A549 (cell line): ENCODE measurements around the gene ZDHHC11B. TPM values are rescaled to one million over a fixed set of nuclear protein-coding genes. Genes with fewer than 3 reads are reported as not detected.

Experiments
- ATAC-seq, 2 experiments: fragments of 200-7000 bp in 1 of 2; fragments of >200 bp in 1 of 2; cut with Nextera tagmentation in 1 of 2; cut with Tn5 transposase in 1 of 2; 3 replicates each; pipeline versions ENCODE4 v1.8.0 to v1.9.1; 2018 to 2020; ENCODE audit warnings: mild to moderate bottlenecking in 1 of 2, moderate library complexity in 1 of 2
- CTCF ChIA-PET: fragments of 300-600 bp; sonication (Branson Sonifier 250); formaldehyde crosslinking; extraction: SDS; loops from one replicate; lab custom pipeline; 2021; ENCODE audit warnings: antibody characterized with exemption, inconsistent platforms; lab: Yijun Ruan, JAX
- POLR2A ChIA-PET: fragments of 350-600 bp; formaldehyde crosslinking; extraction: SDS; loops from one replicate; lab custom pipeline; 2021; ENCODE audit warnings: antibody characterized with exemption, inconsistent platforms; lab: Yijun Ruan, JAX
- DNase-seq, 2 experiments: peaks; one replicate each; pipeline versions ENCODE4 v3.0.0 to v3.0.0-alpha.2; 2011 to 2016; ENCODE audit warnings: low read depth in 1 of 2, low spot score in 1 of 2
- FAIRE-seq: peaks from 2 replicates; lab custom pipeline; 2011; peaks lifted over from hg19 to GRCh38; lab: Jason Lieb, UNC
- H3K27ac ChIP-seq, 2 experiments: fragments of >200 bp; sonication (Bioruptor Twin); formaldehyde crosslinking; 3 replicates each; pipeline ENCODE4 v1.5.1; 2016 to 2017
- H3K4me1 ChIP-seq: fragments of >200 bp; sonication (Bioruptor Twin); formaldehyde crosslinking; 3 replicates; pipeline ENCODE4 v1.6.1; 2016
- H3K4me2 ChIP-seq: fragments of >200 bp; sonication (Bioruptor Twin); formaldehyde crosslinking; 3 replicates; pipeline ENCODE4 v1.6.1; 2016
- H3K4me3 ChIP-seq: fragments of >200 bp; sonication (Bioruptor Twin); formaldehyde crosslinking; 3 replicates; pipeline ENCODE4 v1.5.1; 2016
- H3K9me3 ChIP-seq: fragments of >200 bp; sonication (Bioruptor Twin); formaldehyde crosslinking; 3 replicates; pipeline ENCODE4 v1.6.1; 2016
- BHLHE40 ChIP-seq: IDR thresholded peaks from 2 replicates; pipeline ENCODE4 v1.6.1; 2012; ENCODE audit warnings: low read depth, low read length, inconsistent platforms
- CHD4 ChIP-seq: fragments of 200-600 bp; sonication (generic); IDR thresholded peaks from 2 replicates; pipeline ENCODE4 v1.6.1; 2016; ENCODE audit warnings: antibody characterized with exemption, mild to moderate bottlenecking, borderline replicate concordance
- ESRRA ChIP-seq: fragments of 150-350 bp; IDR thresholded peaks from 2 replicates; pipeline ENCODE4 v1.6.1; 2014; ENCODE audit warnings: mild to moderate bottlenecking, low read length, borderline replicate concordance
- FOSL2 ChIP-seq, 2 experiments: fragments of 450-650 bp in 1 of 2; fragments of >200 bp in 1 of 2; sonication (Bioruptor Twin) in 1 of 2; formaldehyde crosslinking; IDR thresholded peaks; 2 replicates each; pipeline versions ENCODE4 v1.5.0 to v1.6.1; 2016 to 2020; ENCODE audit warnings: mild to moderate bottlenecking in 1 of 2, moderate library complexity in 1 of 2
- GATA3 ChIP-seq: IDR thresholded peaks from 2 replicates; pipeline ENCODE4 v1.6.1; 2012; ENCODE audit warnings: borderline replicate concordance
- HOXA7 ChIP-seq: fragments of 250-450 bp; sonication (Bioruptor Pico); IDR thresholded peaks from 2 replicates; pipeline ENCODE4 v1.5.0; 2020; ENCODE audit warnings: mild to moderate bottlenecking, moderate library complexity
- KDM5A ChIP-seq: fragments of 200-600 bp; sonication (generic); IDR thresholded peaks from 2 replicates; pipeline ENCODE4 v1.6.1; 2016; ENCODE audit warnings: antibody characterized with exemption, mild to moderate bottlenecking
- MAFK ChIP-seq: fragments of 450-650 bp; IDR thresholded peaks from 2 replicates; pipeline ENCODE4 v1.6.1; 2014; ENCODE audit not compliant: partially characterized antibody
- NFE2L2 ChIP-seq: fragments of 150-350 bp; conservative IDR thresholded peaks from 2 replicates; pipeline ENCODE4 v1.6.1; 2014; ENCODE audit warnings: low read length
- NPAS2 ChIP-seq: fragments of 250-450 bp; sonication (Bioruptor Pico); IDR thresholded peaks from 2 replicates; pipeline ENCODE4 v1.8.0; 2022; ENCODE audit warnings: mild to moderate bottlenecking, moderate library complexity, borderline replicate concordance
- NR3C1 ChIP-seq: fragments of >200 bp; sonication (Bioruptor Twin); formaldehyde crosslinking; IDR thresholded peaks from 3 replicates; pipeline ENCODE4 v1.6.1; 2017
- RAD21 ChIP-seq, 2 experiments: fragments of >200 bp in 1 of 2; sonication (Bioruptor Twin) in 1 of 2; formaldehyde crosslinking in 1 of 2; IDR thresholded peaks in 1 of 2; conservative IDR thresholded peaks in 1 of 2; 2 replicates in 1 of 2; 3 replicates in 1 of 2; pipeline ENCODE4 v1.6.1; 2012 to 2018; ENCODE audit warnings: inconsistent platforms in 1 of 2
- RFX5 ChIP-seq: fragments of 450-650 bp; IDR thresholded peaks from 2 replicates; pipeline ENCODE4 v1.7.1; 2014; ENCODE audit warnings: antibody characterized with exemption, mild to moderate bottlenecking, moderate library complexity
- RNF2 ChIP-seq: fragments of 200-600 bp; sonication (generic); IDR thresholded peaks from 2 replicates; pipeline ENCODE4 v1.6.1; 2016; ENCODE audit warnings: low read depth, mild to moderate bottlenecking, antibody characterized with exemption, moderate library complexity, borderline replicate concordance
- SMC3 ChIP-seq: fragments of >200 bp; sonication (Bioruptor Twin); formaldehyde crosslinking; IDR thresholded peaks from 3 replicates; pipeline ENCODE4 v1.6.1; 2018; ENCODE audit warnings: inconsistent platforms
- SREBF2 ChIP-seq: fragments of 450-650 bp; IDR thresholded peaks from 2 replicates; pipeline ENCODE4 v1.6.1; 2014; ENCODE audit warnings: mild to moderate bottlenecking, moderate library complexity
- TFCP2L1 ChIP-seq: fragments of 250-450 bp; sonication (Bioruptor Pico); IDR thresholded peaks from 2 replicates; pipeline ENCODE4 v1.5.0; 2021; ENCODE audit warnings: mild to moderate bottlenecking
- TP53 ChIP-seq: fragments of 250-450 bp; sonication (Bioruptor Pico); IDR thresholded peaks from 2 replicates; pipeline ENCODE4 v1.5.0; 2021; ENCODE audit warnings: mild to moderate bottlenecking, moderate library complexity
- ZSCAN20 ChIP-seq: fragments of 250-450 bp; sonication (Bioruptor Pico); IDR thresholded peaks from 2 replicates; pipeline ENCODE4 v1.8.0; 2022; ENCODE audit warnings: mild to moderate bottlenecking, moderate library complexity
- WGBS: methylation state at CpG from one replicate; pipeline ENCODE4 v1.1.6; 2017; ENCODE audit errors: missing lambda C conversion rate; 5-methylcytosine and 5-hydroxymethylcytosine counted together
- polyA plus RNA-seq, 4 experiments: library from polyadenylated mRNA; depleted of rRNA in 3 of 4; stranded (reverse); fragments of >200 nt; fragmentation: RNase III in 1 of 4; extraction: RNeasy Plus Mini Kit Qiagen cat#74134 plus additional on column Dnase treatment in 1 of 4; gene quantifications; 2 replicates in 3 of 4; 3 replicates in 1 of 4; pipeline ENCODE4 v1.2.3, GENCODE V29; 2011 to 2017
- TF ChIP-seq, protein P1 (sequence below): fragments of 200-600 bp; sonication (generic); IDR thresholded peaks from 2 replicates; pipeline ENCODE4 v1.6.1; 2016; ENCODE audit warnings: antibody characterized with exemption, mild to moderate bottlenecking, moderate library complexity
- TF ChIP-seq, protein P2 (sequence below): IDR thresholded peaks from 2 replicates; pipeline ENCODE4 v1.6.1; 2012
- TF ChIP-seq, protein P3 (sequence below): fragments of 150-350 bp; IDR thresholded peaks from 2 replicates; pipeline ENCODE4 v1.6.1; 2014; ENCODE audit warnings: low read depth, mild to moderate bottlenecking, low read length
- TF ChIP-seq, protein P4 (sequence below): fragments of 450-650 bp; IDR thresholded peaks from 2 replicates; pipeline ENCODE4 v1.6.1; 2014; ENCODE audit warnings: antibody characterized with exemption
- TF ChIP-seq, protein P5 (sequence below): fragments of >200 bp; sonication (Bioruptor Twin); formaldehyde crosslinking; IDR thresholded peaks from 3 replicates; pipeline ENCODE4 v1.5.1; 2016

Gene ZDHHC11B
- polyA plus RNA-seq, 2 of the 4 experiments (the other 2 are of a cell fraction), result 0.18 to 1.0 TPM

DNA sequence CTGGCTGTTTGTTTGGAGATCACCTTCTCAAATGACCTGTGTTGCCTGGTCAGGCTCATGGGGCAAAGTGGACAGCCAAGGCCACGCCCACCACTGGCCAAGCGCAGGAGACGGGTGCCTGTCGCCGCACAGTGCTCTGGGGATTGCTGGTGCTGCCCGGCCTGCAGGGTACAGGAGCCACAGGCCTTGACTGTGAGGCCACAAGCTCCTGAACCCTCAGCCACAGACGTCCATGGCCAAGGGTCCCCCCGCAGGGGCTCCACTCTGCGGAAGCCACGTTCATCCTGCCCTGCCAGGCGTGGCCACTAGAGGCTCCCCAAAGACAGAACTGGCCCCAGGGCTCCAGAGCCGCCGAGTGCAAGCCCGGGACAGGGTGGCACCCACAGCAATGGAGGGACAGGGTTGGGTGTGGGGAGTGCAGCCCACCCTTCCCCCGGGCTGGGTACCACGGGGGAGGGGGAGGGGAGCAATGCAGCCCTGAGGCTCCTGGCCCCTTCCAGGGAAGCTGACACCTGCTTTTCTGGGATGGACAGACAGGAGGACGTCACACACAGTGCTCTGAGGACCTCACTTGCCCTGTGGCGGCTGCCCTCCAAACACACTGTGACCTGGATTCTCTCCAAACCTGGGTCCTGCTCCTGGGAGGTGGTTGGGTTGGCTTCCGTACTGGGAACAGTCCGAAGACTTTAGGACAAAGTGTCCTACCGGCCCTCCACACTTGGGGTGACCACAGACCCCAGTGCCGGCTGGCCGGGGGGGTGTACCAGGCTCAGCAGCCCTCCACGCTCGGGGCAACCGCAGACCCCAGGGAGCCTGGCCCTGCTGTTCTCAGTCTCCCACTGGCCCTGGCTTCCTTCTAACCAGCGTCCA lies 112.8 kb downstream of the ZDHHC11B start:
- FAIRE-seq (no peak), DNase-seq (peak; percentile 74 to 75), ATAC-seq (peak; percentile 57 to 80)
- Histone ChIP-seq H3K9me3 (no peaks in the 10 kb centered on the region), H3K4me3 (peak overlapping the region; percentile 35), H3K4me1 (peaks cover 43% of the 10 kb centered on the region), H3K4me2 (peak overlapping the region; percentile 98), H3K27ac (peak overlapping the region; percentile 66 to 88; a peak in 5 of 6 replicates)
- CTCF ChIA-PET, result interaction anchor here (0.7 to 7.0 kb wide), 16 partner anchors 10 to 443 kb away, joined by 3 to 87 read pairs (median 4); partner anchors contain the start of genes BRD9 and TRIP13
- POLR2A ChIA-PET, result no interaction called here
- 4% methylated on average over 7 of the region's 27 CpGs for WGBS
- TF ChIP-seq MAFK (no peak), SMC3 (peak; percentile 67), KDM5A (peak; percentile 34; the same call in 1 of the 2 replicates), GATA3 (no peak), TP53 (CRISPR knock-in tag) (no peak), HOXA7 (CRISPR knock-in tag) (no peak), ZSCAN20 (no peak), ESRRA (no peak), CHD4 (no peak), NR3C1 (no peak), NPAS2 (CRISPR knock-in tag) (no peak), FOSL2 (IDR thresholded peaks at IDR 0.05) (no peak), FOSL2 (CRISPR knock-in tag; IDR thresholded peaks at IDR 0.05) (no peak), BHLHE40 (no peak), SREBF2 (no peak), RAD21 (conservative IDR thresholded peaks at IDR 0.05 in 1 of 2, IDR thresholded peaks at IDR 0.05 in 1 of 2) (peak; percentile 80 to 90), RFX5 (no peak), TFCP2L1 (CRISPR knock-in tag) (no peak), NFE2L2 (no peak), RNF2 (no peak)
- TF ChIP-seq, protein P1, sequence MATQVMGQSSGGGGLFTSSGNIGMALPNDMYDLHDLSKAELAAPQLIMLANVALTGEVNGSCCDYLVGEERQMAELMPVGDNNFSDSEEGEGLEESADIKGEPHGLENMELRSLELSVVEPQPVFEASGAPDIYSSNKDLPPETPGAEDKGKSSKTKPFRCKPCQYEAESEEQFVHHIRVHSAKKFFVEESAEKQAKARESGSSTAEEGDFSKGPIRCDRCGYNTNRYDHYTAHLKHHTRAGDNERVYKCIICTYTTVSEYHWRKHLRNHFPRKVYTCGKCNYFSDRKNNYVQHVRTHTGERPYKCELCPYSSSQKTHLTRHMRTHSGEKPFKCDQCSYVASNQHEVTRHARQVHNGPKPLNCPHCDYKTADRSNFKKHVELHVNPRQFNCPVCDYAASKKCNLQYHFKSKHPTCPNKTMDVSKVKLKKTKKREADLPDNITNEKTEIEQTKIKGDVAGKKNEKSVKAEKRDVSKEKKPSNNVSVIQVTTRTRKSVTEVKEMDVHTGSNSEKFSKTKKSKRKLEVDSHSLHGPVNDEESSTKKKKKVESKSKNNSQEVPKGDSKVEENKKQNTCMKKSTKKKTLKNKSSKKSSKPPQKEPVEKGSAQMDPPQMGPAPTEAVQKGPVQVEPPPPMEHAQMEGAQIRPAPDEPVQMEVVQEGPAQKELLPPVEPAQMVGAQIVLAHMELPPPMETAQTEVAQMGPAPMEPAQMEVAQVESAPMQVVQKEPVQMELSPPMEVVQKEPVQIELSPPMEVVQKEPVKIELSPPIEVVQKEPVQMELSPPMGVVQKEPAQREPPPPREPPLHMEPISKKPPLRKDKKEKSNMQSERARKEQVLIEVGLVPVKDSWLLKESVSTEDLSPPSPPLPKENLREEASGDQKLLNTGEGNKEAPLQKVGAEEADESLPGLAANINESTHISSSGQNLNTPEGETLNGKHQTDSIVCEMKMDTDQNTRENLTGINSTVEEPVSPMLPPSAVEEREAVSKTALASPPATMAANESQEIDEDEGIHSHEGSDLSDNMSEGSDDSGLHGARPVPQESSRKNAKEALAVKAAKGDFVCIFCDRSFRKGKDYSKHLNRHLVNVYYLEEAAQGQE, result no peak
- TF ChIP-seq, protein P2, sequence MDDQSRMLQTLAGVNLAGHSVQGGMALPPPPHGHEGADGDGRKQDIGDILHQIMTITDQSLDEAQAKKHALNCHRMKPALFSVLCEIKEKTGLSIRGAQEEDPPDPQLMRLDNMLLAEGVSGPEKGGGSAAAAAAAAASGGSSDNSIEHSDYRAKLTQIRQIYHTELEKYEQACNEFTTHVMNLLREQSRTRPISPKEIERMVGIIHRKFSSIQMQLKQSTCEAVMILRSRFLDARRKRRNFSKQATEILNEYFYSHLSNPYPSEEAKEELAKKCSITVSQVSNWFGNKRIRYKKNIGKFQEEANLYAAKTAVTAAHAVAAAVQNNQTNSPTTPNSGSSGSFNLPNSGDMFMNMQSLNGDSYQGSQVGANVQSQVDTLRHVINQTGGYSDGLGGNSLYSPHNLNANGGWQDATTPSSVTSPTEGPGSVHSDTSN, result peak; percentile 21; the same call in 1 of the 2 replicates
- TF ChIP-seq, protein P3, sequence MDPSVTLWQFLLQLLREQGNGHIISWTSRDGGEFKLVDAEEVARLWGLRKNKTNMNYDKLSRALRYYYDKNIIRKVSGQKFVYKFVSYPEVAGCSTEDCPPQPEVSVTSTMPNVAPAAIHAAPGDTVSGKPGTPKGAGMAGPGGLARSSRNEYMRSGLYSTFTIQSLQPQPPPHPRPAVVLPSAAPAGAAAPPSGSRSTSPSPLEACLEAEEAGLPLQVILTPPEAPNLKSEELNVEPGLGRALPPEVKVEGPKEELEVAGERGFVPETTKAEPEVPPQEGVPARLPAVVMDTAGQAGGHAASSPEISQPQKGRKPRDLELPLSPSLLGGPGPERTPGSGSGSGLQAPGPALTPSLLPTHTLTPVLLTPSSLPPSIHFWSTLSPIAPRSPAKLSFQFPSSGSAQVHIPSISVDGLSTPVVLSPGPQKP, result no peak
- TF ChIP-seq, protein P4, sequence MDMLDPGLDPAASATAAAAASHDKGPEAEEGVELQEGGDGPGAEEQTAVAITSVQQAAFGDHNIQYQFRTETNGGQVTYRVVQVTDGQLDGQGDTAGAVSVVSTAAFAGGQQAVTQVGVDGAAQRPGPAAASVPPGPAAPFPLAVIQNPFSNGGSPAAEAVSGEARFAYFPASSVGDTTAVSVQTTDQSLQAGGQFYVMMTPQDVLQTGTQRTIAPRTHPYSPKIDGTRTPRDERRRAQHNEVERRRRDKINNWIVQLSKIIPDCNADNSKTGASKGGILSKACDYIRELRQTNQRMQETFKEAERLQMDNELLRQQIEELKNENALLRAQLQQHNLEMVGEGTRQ, result no peak
- TF ChIP-seq, protein P5, sequence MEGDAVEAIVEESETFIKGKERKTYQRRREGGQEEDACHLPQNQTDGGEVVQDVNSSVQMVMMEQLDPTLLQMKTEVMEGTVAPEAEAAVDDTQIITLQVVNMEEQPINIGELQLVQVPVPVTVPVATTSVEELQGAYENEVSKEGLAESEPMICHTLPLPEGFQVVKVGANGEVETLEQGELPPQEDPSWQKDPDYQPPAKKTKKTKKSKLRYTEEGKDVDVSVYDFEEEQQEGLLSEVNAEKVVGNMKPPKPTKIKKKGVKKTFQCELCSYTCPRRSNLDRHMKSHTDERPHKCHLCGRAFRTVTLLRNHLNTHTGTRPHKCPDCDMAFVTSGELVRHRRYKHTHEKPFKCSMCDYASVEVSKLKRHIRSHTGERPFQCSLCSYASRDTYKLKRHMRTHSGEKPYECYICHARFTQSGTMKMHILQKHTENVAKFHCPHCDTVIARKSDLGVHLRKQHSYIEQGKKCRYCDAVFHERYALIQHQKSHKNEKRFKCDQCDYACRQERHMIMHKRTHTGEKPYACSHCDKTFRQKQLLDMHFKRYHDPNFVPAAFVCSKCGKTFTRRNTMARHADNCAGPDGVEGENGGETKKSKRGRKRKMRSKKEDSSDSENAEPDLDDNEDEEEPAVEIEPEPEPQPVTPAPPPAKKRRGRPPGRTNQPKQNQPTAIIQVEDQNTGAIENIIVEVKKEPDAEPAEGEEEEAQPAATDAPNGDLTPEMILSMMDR, result peak; percentile 86
